Loucy (cell line): ENCODE data around the gene GPR137B.

Source experiments
- H2AFZ ChIP-seq: fragments of 200-600 bp; sonication (generic); 2 replicates; pipeline ENCODE4 v1.6.0; 2016; ENCODE audit warnings: antibody characterized with exemption, mild to moderate bottlenecking, low read length, moderate library complexity
- H3F3A ChIP-seq: fragments of 200-600 bp; 2 replicates; pipeline ENCODE4 v1.6.0; 2016; ENCODE audit warnings: antibody characterized with exemption, low read depth, mild to moderate bottlenecking
- H3K27me3 ChIP-seq: fragments of 200-600 bp; sonication (generic); 2 replicates; pipeline ENCODE4 v1.6.1; 2014; ENCODE audit warnings: low read length, mild to moderate bottlenecking; ENCODE audit not compliant: insufficient read depth, poor library complexity, severe bottlenecking
- H3K36me3 ChIP-seq: fragments of 200-600 bp; sonication (generic); 2 replicates; pipeline ENCODE4 v1.6.1; 2016; ENCODE audit warnings: low read length; ENCODE audit not compliant: insufficient read depth
- H3K4me1 ChIP-seq: fragments of 200-600 bp; sonication (generic); 2 replicates; pipeline ENCODE4 v1.5.1; 2014; ENCODE audit warnings: low read length, mild to moderate bottlenecking; ENCODE audit not compliant: insufficient read depth, poor library complexity, severe bottlenecking
- H3K4me2 ChIP-seq: fragments of 200-600 bp; sonication (generic); 2 replicates; pipeline ENCODE4 v1.6.0; 2014; ENCODE audit warnings: antibody characterized with exemption, low read length, low read depth, mild to moderate bottlenecking; ENCODE audit not compliant: poor library complexity, severe bottlenecking
- H3K4me3 ChIP-seq: fragments of 200-600 bp; sonication (generic); 2 replicates; pipeline ENCODE4 v1.5.1; 2014; ENCODE audit warnings: low read length, mild to moderate bottlenecking, mixed read lengths; ENCODE audit not compliant: poor library complexity, severe bottlenecking
- H3K79me2 ChIP-seq: fragments of 200-600 bp; sonication (generic); 2 replicates; pipeline ENCODE4 v1.6.1; 2014; ENCODE audit warnings: low read length; ENCODE audit not compliant: insufficient read depth
- H3K9ac ChIP-seq: fragments of 200-600 bp; sonication (generic); 2 replicates; pipeline ENCODE4 v1.6.0; 2014; ENCODE audit warnings: mild to moderate bottlenecking, low read depth, low read length, moderate library complexity; ENCODE audit not compliant: poor library complexity, severe bottlenecking
- H3K9me2 ChIP-seq: fragments of 200-600 bp; sonication (generic); replicated peaks from 2 replicates; pipeline ENCODE4 v1.6.1; 2016; ENCODE audit warnings: low read depth, low read length, mixed read lengths
- H3K9me3 ChIP-seq: fragments of 200-600 bp; sonication (generic); 2 replicates; pipeline ENCODE4 v1.6.1; 2014; ENCODE audit warnings: mild to moderate bottlenecking, antibody characterized with exemption, low read length, low read depth; ENCODE audit not compliant: insufficient read depth
- H4K20me1 ChIP-seq: fragments of 200-600 bp; sonication (generic); 2 replicates; pipeline ENCODE4 v1.6.0; 2014; ENCODE audit warnings: antibody characterized with exemption, low read length, mild to moderate bottlenecking; ENCODE audit not compliant: insufficient read depth, poor library complexity, severe bottlenecking
- CTCF ChIP-seq: fragments of 200-600 bp; sonication (generic); conservative IDR thresholded peaks from 2 replicates; pipeline ENCODE4 v1.5.1; 2014; ENCODE audit warnings: mild to moderate bottlenecking, antibody characterized with exemption, low read length
- EZH2phosphoT487 ChIP-seq: fragments of 200-600 bp; IDR thresholded peaks from 2 replicates; pipeline ENCODE4 v1.6.1; 2018; ENCODE audit warnings: antibody characterized with exemption, mild to moderate bottlenecking, moderate library complexity, borderline replicate concordance

The GPR137B gene

GRCh38 chr1:236253918-236254637, 111.7 kb downstream of the GPR137B start:
- no peaks in the 10 kb centered on the region for H3K27me3 ChIP-seq
- no peak overlapping the region for H2AFZ ChIP-seq
- H3K4me3 ChIP-seq: no peak overlapping the region
- H4K20me1 ChIP-seq: no peaks in the 10 kb centered on the region
- H3K4me1 ChIP-seq: no peaks in the 10 kb centered on the region
- peaks cover 7% of the 10 kb centered on the region; the same call in 1 of the 2 replicates for H3K79me2 ChIP-seq
- H3K9me3 ChIP-seq: peaks cover 14% of the 10 kb centered on the region; the same call in 1 of the 2 replicates
- no peak overlapping the region for H3K9ac ChIP-seq
- H3K9me2 ChIP-seq: no peaks in the 10 kb centered on the region
- no peak overlapping the region for H3K4me2 ChIP-seq
- TF ChIP-seq EZH2phosphoT487 (no peak), CTCF (no peak)
- peaks cover 16% of the 10 kb centered on the region; the same call in 1 of the 2 replicates for H3K36me3 ChIP-seq
- no peaks in the 10 kb centered on the region for H3F3A ChIP-seq

- Histone ChIP-seq H3K4me3 (no peak overlapping the region), H3K4me1 (no peaks in the 10 kb centered on the region), H3K9ac (no peak overlapping the region), H3K27me3 (no peaks in the 10 kb centered on the region), H3K9me3 (peaks cover 23% of the 10 kb centered on the region; the same call in 1 of the 2 replicates), H3K36me3 (peaks cover 18% of the 10 kb centered on the region; the same call in 1 of the 2 replicates), H2AFZ (no peak overlapping the region), H3K9me2 (no peaks in the 10 kb centered on the region), H3F3A (no peaks in the 10 kb centered on the region), H3K4me2 (no peak overlapping the region), H3K79me2 (peaks cover 7% of the 10 kb centered on the region; the same call in 1 of the 2 replicates), H4K20me1 (no peaks in the 10 kb centered on the region)
- TF ChIP-seq EZH2phosphoT487 (no peak), CTCF (no peak)
Measured at GRCh38 chr1:236257216-236257615, 114.9 kb downstream of the GPR137B start.

- no peaks in the 10 kb centered on the region for H3K27me3 ChIP-seq
- H3K9ac ChIP-seq: no peak overlapping the region
- no peak overlapping the region for H3K4me2 ChIP-seq
- no peak for TF ChIP-seq CTCF
- TF ChIP-seq EZH2phosphoT487: no peak
- H3K9me2 ChIP-seq: no peaks in the 10 kb centered on the region
- H3K79me2 ChIP-seq: peaks cover 7% of the 10 kb centered on the region; the same call in 1 of the 2 replicates
- no peaks in the 10 kb centered on the region for H4K20me1 ChIP-seq
- no peaks in the 10 kb centered on the region for H3F3A ChIP-seq
- H2AFZ ChIP-seq: no peak overlapping the region
- peaks cover 23% of the 10 kb centered on the region; the same call in 1 of the 2 replicates for H3K9me3 ChIP-seq
- peaks cover 19% of the 10 kb centered on the region; the same call in 1 of the 2 replicates for H3K36me3 ChIP-seq
- H3K4me3 ChIP-seq: no peak overlapping the region
- H3K4me1 ChIP-seq: no peaks in the 10 kb centered on the region
Measured at GRCh38 chr1:236258114-236258622, 115.8 kb downstream of the GPR137B start.
